ENCODE measurements around the gene SPINK8. TPM values are rescaled to one million over a fixed set of nuclear protein-coding genes. Genes with fewer than 3 reads are reported as not detected.
"Not testable (repeated sequence)": the region's sequence is repeated elsewhere in the genome, so short reads cannot be mapped to it uniquely, and the experiment has no call there.

SPINK8 gene
- total RNA-seq, 4 donors from 2014 or later, result not detected

DNA sequence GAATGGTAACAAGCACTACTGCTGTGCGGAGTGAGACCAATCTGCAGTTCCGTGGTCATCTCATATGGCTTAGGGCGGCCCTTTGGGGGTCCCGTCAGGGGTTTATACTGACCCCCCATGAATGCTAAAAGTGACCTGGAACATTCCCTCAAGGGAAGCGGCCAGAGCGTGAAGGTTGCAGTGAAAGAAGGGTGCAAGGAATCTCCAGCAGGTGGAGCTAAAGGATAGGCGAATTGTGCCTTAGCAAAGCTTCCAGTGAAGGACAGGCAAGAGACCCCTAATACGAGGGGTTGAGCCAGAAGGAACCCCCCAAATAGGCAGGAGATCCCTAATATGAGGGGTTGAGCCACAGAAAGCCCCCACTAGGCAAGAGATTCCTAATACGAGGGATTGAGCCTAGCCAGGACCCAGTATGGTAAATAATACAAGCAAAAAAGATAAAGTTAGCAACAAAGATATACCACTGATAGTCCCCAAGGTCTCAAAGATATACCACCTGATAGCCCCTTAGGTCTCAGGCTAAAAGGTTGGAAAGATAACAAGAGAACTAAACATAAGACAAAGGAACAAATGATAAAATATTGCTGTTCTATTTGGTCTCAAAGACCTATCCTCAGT is 59.8 kb downstream of the SPINK8 start:
- Histone ChIP-seq H3K27ac (no peak overlapping the region), H3K4me1 (no peaks in the 10 kb centered on the region), H3K36me3 (no peaks in the 10 kb centered on the region), H3K9me3 (no peaks in the 10 kb centered on the region), H3K27me3 (no peaks in the 10 kb centered on the region), H3K4me3 (no peak overlapping the region)
- intact Hi-C loops (cut with DNase I; ENCODE audit: low total_unique reads), result no loop called here
- peak; percentile 36 to 43 for DNase-seq
- TF ChIP-seq POLR2A (IDR thresholded peaks at IDR 0.05), result no peak
- TF ChIP-seq, protein P1, sequence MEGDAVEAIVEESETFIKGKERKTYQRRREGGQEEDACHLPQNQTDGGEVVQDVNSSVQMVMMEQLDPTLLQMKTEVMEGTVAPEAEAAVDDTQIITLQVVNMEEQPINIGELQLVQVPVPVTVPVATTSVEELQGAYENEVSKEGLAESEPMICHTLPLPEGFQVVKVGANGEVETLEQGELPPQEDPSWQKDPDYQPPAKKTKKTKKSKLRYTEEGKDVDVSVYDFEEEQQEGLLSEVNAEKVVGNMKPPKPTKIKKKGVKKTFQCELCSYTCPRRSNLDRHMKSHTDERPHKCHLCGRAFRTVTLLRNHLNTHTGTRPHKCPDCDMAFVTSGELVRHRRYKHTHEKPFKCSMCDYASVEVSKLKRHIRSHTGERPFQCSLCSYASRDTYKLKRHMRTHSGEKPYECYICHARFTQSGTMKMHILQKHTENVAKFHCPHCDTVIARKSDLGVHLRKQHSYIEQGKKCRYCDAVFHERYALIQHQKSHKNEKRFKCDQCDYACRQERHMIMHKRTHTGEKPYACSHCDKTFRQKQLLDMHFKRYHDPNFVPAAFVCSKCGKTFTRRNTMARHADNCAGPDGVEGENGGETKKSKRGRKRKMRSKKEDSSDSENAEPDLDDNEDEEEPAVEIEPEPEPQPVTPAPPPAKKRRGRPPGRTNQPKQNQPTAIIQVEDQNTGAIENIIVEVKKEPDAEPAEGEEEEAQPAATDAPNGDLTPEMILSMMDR (IDR thresholded peaks at IDR 0.05), result peak; percentile 47 to 78 (median 68)

DNA sequence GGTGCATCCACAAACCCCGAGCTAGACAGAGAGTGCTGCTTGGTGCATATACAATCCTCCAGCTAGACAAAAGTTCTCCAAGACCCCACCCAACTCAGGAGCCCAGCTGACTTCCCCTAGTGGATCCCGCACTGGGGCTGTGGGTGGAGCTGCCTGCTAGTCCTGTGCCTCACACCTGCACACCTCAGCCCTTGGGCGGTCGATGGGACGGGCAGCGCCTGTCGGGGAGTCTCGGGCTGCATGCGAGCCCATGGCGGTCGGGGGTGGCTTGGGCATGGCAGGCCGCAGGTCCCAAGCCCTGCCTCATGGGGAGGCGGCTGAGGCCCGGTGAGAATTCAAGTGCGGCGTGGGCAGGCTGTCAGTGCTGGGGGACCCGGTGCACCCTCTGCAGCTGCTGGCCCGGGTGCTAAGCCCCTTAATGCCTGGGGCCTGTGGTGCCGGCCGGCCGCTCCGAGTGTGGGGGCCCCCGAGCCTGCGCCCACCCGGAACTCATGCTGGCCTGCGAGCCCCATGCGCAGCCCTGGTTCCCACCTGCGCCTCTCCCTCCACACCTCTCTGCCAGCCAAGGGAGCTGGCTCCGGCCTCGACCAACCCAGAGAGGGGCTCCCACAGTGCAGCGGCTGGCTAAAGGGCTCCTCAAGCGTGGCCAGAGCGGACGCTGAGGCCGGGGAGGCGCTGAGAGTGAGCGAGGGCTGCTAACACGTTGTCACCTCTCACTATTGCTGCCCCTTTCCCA is 61.5 kb downstream of the SPINK8 start:
- H3K9me3 ChIP-seq, result no peaks in the 10 kb centered on the region
- no peak overlapping the region for H3K4me3 ChIP-seq
- no peaks in the 10 kb centered on the region for H3K27me3 ChIP-seq
- H3K36me3 ChIP-seq, result no peaks in the 10 kb centered on the region
- intact Hi-C loops (cut with DNase I; ENCODE audit: low total_unique reads), result no loop called here
- no peak for DNase-seq
- H3K4me1 ChIP-seq, result no peaks in the 10 kb centered on the region
- TF ChIP-seq, protein P1 (IDR thresholded peaks at IDR 0.05), result no peak
- no peak for TF ChIP-seq POLR2A (IDR thresholded peaks at IDR 0.05)
- no peak overlapping the region for H3K27ac ChIP-seq

GRCh38 chr3:48271223-48271622 is 62.2 kb downstream of the SPINK8 start:
- H3K36me3 ChIP-seq; DNase-seq; H3K9me3 ChIP-seq; H3K27me3 ChIP-seq; H3K27ac ChIP-seq; intact Hi-C loops (cut with DNase I; ENCODE audit: low total_unique reads); H3K4me1 ChIP-seq; H3K4me3 ChIP-seq: not testable (repeated sequence)

DNA sequence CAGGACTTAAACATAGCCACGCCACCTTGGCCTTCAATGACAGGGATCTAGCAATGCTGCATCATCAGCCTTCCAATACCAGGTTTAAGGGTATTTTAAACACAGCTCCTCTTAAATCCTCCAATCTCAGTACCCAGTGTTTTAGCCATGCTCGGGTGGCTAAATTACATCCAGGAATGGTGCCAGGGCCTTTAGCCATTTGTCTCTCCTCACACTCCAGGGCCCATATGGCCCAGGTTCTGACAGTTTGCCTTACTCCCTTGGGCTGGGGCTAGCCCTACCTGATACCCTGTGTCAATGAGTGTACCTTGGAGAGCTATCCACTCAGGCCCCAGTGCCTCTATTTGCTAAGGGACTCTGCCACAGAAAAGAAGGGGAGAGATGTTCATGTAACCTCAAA is 63.2 kb downstream of the SPINK8 start:
- Histone ChIP-seq H3K27me3 (no peaks in the 10 kb centered on the region), H3K9me3 (no peaks in the 10 kb centered on the region), H3K36me3 (no peaks in the 10 kb centered on the region), H3K4me3 (no peak overlapping the region), H3K4me1 (no peaks in the 10 kb centered on the region), H3K27ac (no peak overlapping the region)
- intact Hi-C loops (cut with DNase I; ENCODE audit: low total_unique reads), result no loop called here
- TF ChIP-seq POLR2A (IDR thresholded peaks at IDR 0.05), result no peak
- TF ChIP-seq, protein P1 (IDR thresholded peaks at IDR 0.05), result no peak
- DNase-seq, result no peak

DNA sequence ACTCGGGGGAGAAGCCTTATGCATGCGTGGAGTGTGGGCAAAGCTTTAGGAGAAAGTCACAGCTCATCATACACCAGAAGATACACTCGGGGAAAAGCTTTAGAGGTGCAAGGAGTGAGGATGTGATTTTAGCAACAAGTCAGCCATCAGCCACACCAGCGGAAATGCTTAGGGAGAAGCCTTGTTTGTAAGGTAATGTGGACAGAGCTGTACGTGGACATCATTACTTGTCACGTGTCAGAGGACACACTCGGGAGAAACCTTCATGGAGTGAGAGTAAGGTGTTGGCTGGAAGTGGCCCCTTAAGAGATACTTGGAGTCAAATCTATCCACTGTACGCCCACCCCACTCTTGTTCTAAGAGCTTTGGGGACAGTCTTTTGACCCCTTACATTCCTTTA is 63.9 kb downstream of the SPINK8 start:
- no peak for DNase-seq
- H3K36me3 ChIP-seq, result no peaks in the 10 kb centered on the region
- H3K4me3 ChIP-seq, result no peak overlapping the region
- no peaks in the 10 kb centered on the region for H3K27me3 ChIP-seq
- TF ChIP-seq, protein P1 (IDR thresholded peaks at IDR 0.05), result no peak
- no peak for TF ChIP-seq POLR2A (IDR thresholded peaks at IDR 0.05)
- no peak overlapping the region for H3K27ac ChIP-seq
- intact Hi-C loops (cut with DNase I; ENCODE audit: low total_unique reads), result no loop called here
- H3K9me3 ChIP-seq, result no peaks in the 10 kb centered on the region
- no peaks in the 10 kb centered on the region for H3K4me1 ChIP-seq
